IMR-90 (cell line): ENCODE results near the gene ALPI. TPM values are rescaled to one million over a fixed set of nuclear protein-coding genes. Genes with fewer than 3 reads are reported as not detected.

Experiments used
- ATAC-seq: fragments of 200-7000 bp; cut with Tn5 transposase; 2 replicates; pipeline ENCODE4 v1.9.1; 2020; ENCODE audit warnings: low read depth, mild to moderate bottlenecking, moderate library complexity
- BruUV-seq: library from RNA; stranded (reverse); fragments of 400-500 nt; replicated peaks from 2 replicates; lab custom pipeline; 2021; lab: Mats Ljungman, UMichigan
- CTCF ChIA-PET: fragments of 300-600 bp; formaldehyde crosslinking; extraction: SDS; loops from one replicate; lab custom pipeline; 2021; ENCODE audit warnings: antibody characterized with exemption; lab: Yijun Ruan, JAX
- POLR2A ChIA-PET: fragments of 300-600 bp; sonication (Branson Sonifier 250); formaldehyde crosslinking; loops from one replicate; lab custom pipeline; 2022; ENCODE audit warnings: antibody characterized with exemption; ENCODE audit not compliant: unreplicated experiment; lab: Charles Lee
- DNase-seq: peaks from one replicate; pipeline ENCODE4 v3.0.0; 2013
- H2AFZ ChIP-seq: replicated peaks from 2 replicates; pipeline ENCODE3; 2013; ENCODE audit warnings: low read length, mild to moderate bottlenecking; ENCODE audit not compliant: poor library complexity
- H2AK5ac ChIP-seq: 2 replicates; pipeline ENCODE4 v1.6.1; 2013; ENCODE audit warnings: low read depth, low read length, inconsistent platforms
- H2AK9ac ChIP-seq: replicated peaks from 2 replicates; pipeline ENCODE3; 2013; ENCODE audit warnings: mild to moderate bottlenecking, low read depth, low read length, moderate library complexity; ENCODE audit not compliant: poor library complexity
- H2BK120ac ChIP-seq: 2 replicates; pipeline ENCODE4 v1.6.1; 2013; ENCODE audit warnings: low read depth, low read length, inconsistent platforms
- H2BK15ac ChIP-seq: 3 replicates; pipeline ENCODE4 v1.6.1; 2013; ENCODE audit warnings: low read depth, low read length, inconsistent platforms
- H2BK20ac ChIP-seq: 2 replicates; pipeline ENCODE4 v1.6.1; 2013; ENCODE audit warnings: low read depth, mild to moderate bottlenecking, inconsistent platforms, low read length, moderate library complexity
- H2BK5ac ChIP-seq: 2 replicates; pipeline ENCODE4 v1.6.1; 2013; ENCODE audit warnings: mild to moderate bottlenecking, low read depth, low read length, inconsistent platforms; ENCODE audit not compliant: poor library complexity, severe bottlenecking
- H3K14ac ChIP-seq: replicated peaks from 2 replicates; pipeline ENCODE4 v1.6.1; 2013; ENCODE audit warnings: low read depth, low read length, inconsistent platforms
- H3K18ac ChIP-seq: 2 replicates; pipeline ENCODE4 v1.6.1; 2013; ENCODE audit warnings: low read depth, low read length, control low read depth
- H3K23ac ChIP-seq: 2 replicates; pipeline ENCODE4 v1.6.1; 2013; ENCODE audit warnings: low read depth, low read length, inconsistent platforms
- H3K27ac ChIP-seq: 2 replicates; pipeline ENCODE4 v1.5.1; 2013; ENCODE audit warnings: mild to moderate bottlenecking, control low read depth, low read length; ENCODE audit not compliant: insufficient read depth
- H3K27me3 ChIP-seq: 2 replicates; pipeline ENCODE4 v1.6.1; 2013; ENCODE audit warnings: low read length; ENCODE audit not compliant: control insufficient read depth, insufficient read depth
- H3K36me3 ChIP-seq: 2 replicates; pipeline ENCODE4 v1.6.1; 2013; ENCODE audit warnings: low read length, mixed read lengths; ENCODE audit not compliant: control insufficient read depth, insufficient read depth
- H3K4ac ChIP-seq: 2 replicates; pipeline ENCODE4 v1.6.1; 2013; ENCODE audit warnings: low read depth, low read length, inconsistent platforms
- H3K4me1 ChIP-seq: 2 replicates; pipeline ENCODE4 v1.6.1; 2013; ENCODE audit warnings: low read length, mixed read lengths; ENCODE audit not compliant: control insufficient read depth, insufficient read depth
- H3K4me2 ChIP-seq: 2 replicates; pipeline ENCODE4 v1.6.1; 2013; ENCODE audit warnings: low read depth, mild to moderate bottlenecking, control low read depth, low read length, moderate library complexity
- H3K4me3 ChIP-seq: 2 replicates; pipeline ENCODE4 v1.5.1; 2013; ENCODE audit warnings: low read depth, mild to moderate bottlenecking, control low read depth, low read length, moderate library complexity; ENCODE audit not compliant: insufficient read depth
- H3K56ac ChIP-seq: 2 replicates; pipeline ENCODE4 v1.6.1; 2013; ENCODE audit warnings: low read length, inconsistent platforms; ENCODE audit not compliant: insufficient read depth; ENCODE audit errors: extremely low read depth
- H3K79me1 ChIP-seq, 2 experiments: 2 replicates each; pipeline ENCODE4 v1.6.1; 2013; ENCODE audit warnings: low read length in 2 of 2, inconsistent platforms in 1 of 2, low read depth in 1 of 2
- H3K9ac ChIP-seq: 2 replicates; pipeline ENCODE4 v1.6.1; 2013; ENCODE audit warnings: low read depth, low read length, control low read depth
- H3K9me1 ChIP-seq: 2 replicates; pipeline ENCODE4 v1.6.1; 2013; ENCODE audit warnings: low read length, inconsistent platforms; ENCODE audit not compliant: insufficient read depth
- H3K9me3 ChIP-seq: 2 replicates; pipeline ENCODE4 v1.6.1; 2013; ENCODE audit warnings: low read length; ENCODE audit not compliant: control insufficient read depth, insufficient read depth
- H4K20me1 ChIP-seq: 2 replicates; pipeline ENCODE4 v1.6.1; 2013; ENCODE audit warnings: low read length, inconsistent platforms; ENCODE audit not compliant: insufficient read depth
- H4K5ac ChIP-seq: 2 replicates; pipeline ENCODE4 v1.6.1; 2013; ENCODE audit warnings: mild to moderate bottlenecking, low read depth, low read length, control low read depth
- H4K8ac ChIP-seq, 2 experiments: 2 replicates each; pipeline ENCODE4 v1.6.1; 2013; ENCODE audit warnings: low read depth in 2 of 2, low read length in 2 of 2, control low read depth in 1 of 2, inconsistent platforms in 1 of 2
- H4K91ac ChIP-seq: 2 replicates; pipeline ENCODE4 v1.6.1; 2013; ENCODE audit warnings: low read depth, low read length, inconsistent platforms; ENCODE audit not compliant: insufficient read depth
- BHLHE40 ChIP-seq: fragments of 150-350 bp; IDR thresholded peaks from 2 replicates; pipeline ENCODE4 v1.6.1; 2016; ENCODE audit warnings: mild to moderate bottlenecking, low read depth, low read length
- CEBPB ChIP-seq: IDR thresholded peaks from 2 replicates; pipeline ENCODE4 v1.6.1; 2012; ENCODE audit warnings: low read depth, low read length, improper control_type of control experiment
- RAD21 ChIP-seq: IDR thresholded peaks from 2 replicates; pipeline ENCODE4 v1.6.1; 2012; ENCODE audit warnings: low read length, improper control_type of control experiment
- WGBS, 2 experiments: methylation state at CpG; one replicate each; pipeline versions ENCODE4 v1.1.5 to v1.1.7; 2013; ENCODE audit warnings: missing lambda C conversion rate in 2 of 2; ENCODE audit not compliant: insufficient read length in 1 of 2; ENCODE audit errors: extremely low coverage in 2 of 2; 5-methylcytosine and 5-hydroxymethylcytosine counted together
- dilution Hi-C: fragments of 300-500 bp; cut with HindIII; formaldehyde crosslinking; loops from one replicate; pipeline ENCODE4 v1.14.3; 2018; ENCODE audit warnings: low sequenced_read_pairs; ENCODE audit not compliant: unreplicated experiment
- in situ Hi-C: fragments of 300-500 bp; cut with MboI; formaldehyde crosslinking; loops from 3 replicates; pipeline ENCODE4 v1.14.3; 2019; ENCODE audit warnings: low sequenced_read_pairs, inconsistent platforms, mixed read lengths
- intact Hi-C: fragments of 100-400 bp; cut with micrococcal nuclease; formaldehyde crosslinking; loops from 2 replicates; pipeline ENCODE4 v1.10.0; 2022
- polyA plus RNA-seq, 3 experiments: library from polyadenylated mRNA; depleted of rRNA; stranded (reverse); fragments of >200 nt; gene quantifications; 2 replicates each; pipeline ENCODE4 v1.2.3, GENCODE V29; 2012; ENCODE audit warnings: low replicate concordance in 1 of 3
- total RNA-seq: library from RNA; depleted of rRNA; stranded (reverse); fragments of >200 nt; gene quantifications from 2 replicates; pipeline ENCODE4 v1.2.3, GENCODE V29; 2012
- TF ChIP-seq, protein P1 (sequence below): fragments of 150-350 bp; IDR thresholded peaks from 2 replicates; pipeline ENCODE4 v1.6.1; 2017; ENCODE audit warnings: mild to moderate bottlenecking, antibody characterized with exemption, low read length, low read depth

ALPI gene
- total and polyA plus RNA-seq, 2 of the 4 experiments (the other 2 are of a cell fraction): not detected

DNA sequence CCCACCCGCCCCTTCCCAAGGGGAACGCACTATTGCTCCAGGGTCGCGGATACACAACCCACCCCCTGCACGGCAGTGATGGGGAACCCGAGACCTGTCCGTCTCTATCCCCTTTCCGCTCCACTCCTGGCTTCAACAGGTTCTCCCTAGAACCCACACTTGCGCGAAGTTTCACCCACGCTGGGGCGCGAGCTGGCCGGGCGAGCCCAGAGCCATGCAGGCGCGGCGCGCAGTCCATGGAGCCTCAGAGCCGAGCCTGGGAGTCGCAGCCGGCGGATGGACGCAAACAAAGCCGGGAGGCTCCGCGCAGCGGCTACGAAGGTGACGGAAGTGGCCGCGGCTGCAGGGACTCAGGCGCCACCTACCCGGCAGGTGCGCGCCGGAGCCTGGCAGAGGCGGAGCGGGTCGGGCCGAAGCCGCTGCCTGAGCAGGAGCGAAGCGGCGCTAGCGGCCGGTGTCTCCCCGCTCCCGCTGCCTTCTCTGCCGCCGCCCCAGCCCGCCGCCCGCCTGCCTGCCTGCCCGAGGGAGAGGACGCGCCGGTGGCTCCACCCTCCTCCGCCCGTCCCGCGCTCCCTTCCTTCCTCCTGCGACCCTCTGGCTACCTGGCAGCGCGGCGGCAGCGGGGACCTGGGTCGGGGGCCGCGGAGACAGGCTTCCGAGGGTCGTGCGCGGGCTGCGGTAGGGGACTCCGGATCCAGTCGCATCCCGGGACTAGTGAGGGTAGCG, 35.3 kb upstream of the ALPI start:
- no peaks in the 10 kb centered on the region; the same call in 1 of the 2 replicates for H4K20me1 ChIP-seq
- BruUV-seq: no TSS peak
- no peak overlapping the region for H4K8ac ChIP-seq
- no peak overlapping the region for H2BK15ac ChIP-seq
- H3K36me3 ChIP-seq: no peaks in the 10 kb centered on the region
- no peaks in the 10 kb centered on the region for H3K79me1 ChIP-seq
- H2BK20ac ChIP-seq: no peak overlapping the region
- intact Hi-C loops: no loop called here
- peaks cover 78% of the 10 kb centered on the region for H3K27me3 ChIP-seq
- no peak overlapping the region for H2AK5ac ChIP-seq
- H3K23ac ChIP-seq: no peak overlapping the region
- DNase-seq (no peak), ATAC-seq (peak; percentile 40; the same call in 1 of the 2 replicates)
- peaks cover 5% of the 10 kb centered on the region; the same call in 1 of the 2 replicates for H3K9me3 ChIP-seq
- H2AK9ac ChIP-seq: no peak overlapping the region
- no peak overlapping the region for H3K56ac ChIP-seq
- no peak overlapping the region for H3K27ac ChIP-seq
- ChIA-PET CTCF (no interaction called here), POLR2A (no interaction called here)
- H3K4me3 ChIP-seq: no peak overlapping the region
- H2AFZ ChIP-seq: no peak overlapping the region
- no peak overlapping the region for H3K18ac ChIP-seq
- no peak overlapping the region for H3K4ac ChIP-seq
- no peaks in the 10 kb centered on the region for H3K9me1 ChIP-seq
- H4K5ac ChIP-seq: no peak overlapping the region
- no peaks in the 10 kb centered on the region for H3K4me1 ChIP-seq
- TF ChIP-seq, protein P1, sequence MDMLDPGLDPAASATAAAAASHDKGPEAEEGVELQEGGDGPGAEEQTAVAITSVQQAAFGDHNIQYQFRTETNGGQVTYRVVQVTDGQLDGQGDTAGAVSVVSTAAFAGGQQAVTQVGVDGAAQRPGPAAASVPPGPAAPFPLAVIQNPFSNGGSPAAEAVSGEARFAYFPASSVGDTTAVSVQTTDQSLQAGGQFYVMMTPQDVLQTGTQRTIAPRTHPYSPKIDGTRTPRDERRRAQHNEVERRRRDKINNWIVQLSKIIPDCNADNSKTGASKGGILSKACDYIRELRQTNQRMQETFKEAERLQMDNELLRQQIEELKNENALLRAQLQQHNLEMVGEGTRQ: no peak
- TF ChIP-seq CEBPB: no peak
- no peak for TF ChIP-seq RAD21
- no peak for TF ChIP-seq BHLHE40
- no peak overlapping the region for H3K4me2 ChIP-seq
- H2BK5ac ChIP-seq: no peak overlapping the region
- no peak overlapping the region for H2BK120ac ChIP-seq
- H3K9ac ChIP-seq: no peak overlapping the region
- H3K14ac ChIP-seq: no peak overlapping the region
- H4K91ac ChIP-seq: no peak overlapping the region
- dilution Hi-C loops: no loop called here
- in situ Hi-C loops: no loop called here
- 1% methylated on average over 41 of the region's 79 CpGs; no CpG with 5 or more reads in 1 of the 2 experiments for WGBS, 2 experiments
